Measurements from ENCODE around the gene TGM3.

Gene TGM3

DNA sequence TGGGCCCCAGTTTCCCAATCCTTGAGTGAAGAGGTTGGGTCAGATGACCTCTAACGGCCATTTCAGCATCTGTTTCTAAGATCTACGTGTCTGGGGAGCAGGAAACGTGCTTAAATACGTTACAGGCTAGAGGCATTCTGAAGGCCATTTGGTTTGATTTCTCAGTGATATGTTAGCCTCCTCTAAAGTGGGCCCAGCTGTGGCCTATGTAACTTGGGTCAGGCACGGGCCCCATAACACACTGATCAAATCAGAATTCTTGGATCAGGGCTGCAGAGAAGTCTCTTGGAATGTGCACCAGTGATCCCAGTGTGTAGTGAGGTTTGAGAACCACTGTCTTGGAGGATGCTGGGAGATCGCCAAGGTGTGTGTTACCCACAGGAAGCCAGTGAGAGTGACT lies 36.1 kb upstream of the TGM3 start:
- 69% methylated on average over 6 of the region's 6 CpGs for WGBS
- Histone ChIP-seq H4K91ac (ENCODE audit: low read length) (no peak overlapping the region), H3K4me3 (ENCODE audit: insufficient read depth in 1 of 2, low read depth in 1 of 2, low read length in 2 of 2) (no peak overlapping the region)

GRCh38 chr20:2260250-2260649 lies 35.6 kb upstream of the TGM3 start:
- Histone ChIP-seq H2BK15ac (ENCODE audit: low read depth, poor library complexity, severe bottlenecking) (no peak overlapping the region), H3K9ac (ENCODE audit: low read length) (no peak overlapping the region), H3K79me1 (replicated peaks; ENCODE audit: low read length, poor library complexity, severe bottlenecking) (no peaks in the 10 kb centered on the region), H3K36me3 (ENCODE audit: control insufficient read depth in 1 of 2, insufficient read depth in 2 of 2, low read depth in 1 of 2, low read length in 2 of 2) (no peaks in the 10 kb centered on the region), H3K18ac (ENCODE audit: low read depth in 1 of 2, low read length in 2 of 2) (no peak overlapping the region), H3K9me3 (ENCODE audit: control insufficient read depth, low read length) (no peaks in the 10 kb centered on the region), H3K4me1 (ENCODE audit: control insufficient read depth, insufficient read depth, low read depth, low read length) (no peaks in the 10 kb centered on the region), H2AFZ (ENCODE audit: low read depth, low read length) (no peak overlapping the region), H2BK12ac (ENCODE audit: low read length in 2 of 2) (no peak overlapping the region), H4K8ac (ENCODE audit: low read length) (no peak overlapping the region), H3K4me2 (ENCODE audit: low read length, poor library complexity, severe bottlenecking) (no peak overlapping the region), H3K4me3 (ENCODE audit: insufficient read depth in 1 of 2, low read depth in 1 of 2, low read length in 2 of 2) (no peak overlapping the region), H3K23ac (ENCODE audit: low read length in 2 of 2) (no peak overlapping the region), H2BK5ac (ENCODE audit: low read depth, low read length, poor library complexity, severe bottlenecking) (no peak overlapping the region), H4K91ac (ENCODE audit: low read length) (no peak overlapping the region), H2AK5ac (ENCODE audit: low read length, severe bottlenecking) (no peak overlapping the region), H3K14ac (ENCODE audit: low read length in 2 of 2) (no peak overlapping the region), H3K27ac (ENCODE audit: low read length, poor library complexity, severe bottlenecking) (no peak overlapping the region), H3K4ac (ENCODE audit: low read depth in 1 of 2, low read length in 2 of 2) (no peak overlapping the region), H2BK120ac (ENCODE audit: low read depth, low read length) (no peak overlapping the region), H3K27me3 (ENCODE audit: control insufficient read depth in 1 of 2, insufficient read depth in 1 of 2, low read length in 2 of 2) (peaks cover 0 to 7% of the 10 kb centered on the region in 2 experiments)
- no peak for DNase-seq
- WGBS: 72% methylated on average over 6 of the region's 9 CpGs

More for the DNA sequence above, 36.1 kb upstream of the TGM3 start:
- Histone ChIP-seq H2BK5ac (ENCODE audit: low read depth, low read length, poor library complexity, severe bottlenecking) (no peak overlapping the region), H3K4me2 (ENCODE audit: low read length, poor library complexity, severe bottlenecking) (no peak overlapping the region), H3K9me3 (ENCODE audit: control insufficient read depth, low read length) (no peaks in the 10 kb centered on the region), H3K27me3 (ENCODE audit: control insufficient read depth in 1 of 2, insufficient read depth in 1 of 2, low read length in 2 of 2) (peaks cover 0 to 7% of the 10 kb centered on the region in 2 experiments), H2AFZ (ENCODE audit: low read depth, low read length) (no peak overlapping the region), H3K4ac (ENCODE audit: low read depth in 1 of 2, low read length in 2 of 2) (no peak overlapping the region), H2AK5ac (ENCODE audit: low read length, severe bottlenecking) (no peak overlapping the region), H3K18ac (ENCODE audit: low read depth in 1 of 2, low read length in 2 of 2) (no peak overlapping the region), H3K79me1 (replicated peaks; ENCODE audit: low read length, poor library complexity, severe bottlenecking) (no peaks in the 10 kb centered on the region), H3K36me3 (ENCODE audit: control insufficient read depth in 1 of 2, insufficient read depth in 2 of 2, low read depth in 1 of 2, low read length in 2 of 2) (no peaks in the 10 kb centered on the region), H3K23ac (ENCODE audit: low read length in 2 of 2) (no peak overlapping the region), H3K4me1 (ENCODE audit: control insufficient read depth, insufficient read depth, low read depth, low read length) (no peaks in the 10 kb centered on the region), H2BK12ac (ENCODE audit: low read length in 2 of 2) (no peak overlapping the region), H3K9ac (ENCODE audit: low read length) (no peak overlapping the region), H4K8ac (ENCODE audit: low read length) (no peak overlapping the region), H2BK120ac (ENCODE audit: low read depth, low read length) (no peak overlapping the region), H3K14ac (ENCODE audit: low read length in 2 of 2) (no peak overlapping the region), H2BK15ac (ENCODE audit: low read depth, poor library complexity, severe bottlenecking) (no peak overlapping the region), H3K27ac (ENCODE audit: low read length, poor library complexity, severe bottlenecking) (no peak overlapping the region)
- DNase-seq: no peak

- H4K91ac ChIP-seq (ENCODE audit: low read length): no peak overlapping the region
- no peaks in the 10 kb centered on the region for H3K9me3 ChIP-seq (ENCODE audit: control insufficient read depth, low read length)
- H3K27me3 ChIP-seq (ENCODE audit: control insufficient read depth in 1 of 2, insufficient read depth in 1 of 2, low read length in 2 of 2): peaks cover 0 to 6% of the 10 kb centered on the region in 2 experiments
- H3K79me1 ChIP-seq (replicated peaks; ENCODE audit: low read length, poor library complexity, severe bottlenecking): no peaks in the 10 kb centered on the region
- no peak overlapping the region for H3K9ac ChIP-seq (ENCODE audit: low read length)
- H3K4me1 ChIP-seq (ENCODE audit: control insufficient read depth, insufficient read depth, low read depth, low read length): no peaks in the 10 kb centered on the region
- H3K4me3 ChIP-seq (ENCODE audit: insufficient read depth in 1 of 2, low read depth in 1 of 2, low read length in 2 of 2): no peak overlapping the region
- H3K14ac ChIP-seq (ENCODE audit: low read length in 2 of 2): no peak overlapping the region
- H2BK5ac ChIP-seq (ENCODE audit: low read depth, low read length, poor library complexity, severe bottlenecking): no peak overlapping the region
- no peak for DNase-seq
- H3K27ac ChIP-seq (ENCODE audit: low read length, poor library complexity, severe bottlenecking): no peak overlapping the region
- no peak overlapping the region for H3K18ac ChIP-seq (ENCODE audit: low read depth in 1 of 2, low read length in 2 of 2)
- no peak overlapping the region for H3K4me2 ChIP-seq (ENCODE audit: low read length, poor library complexity, severe bottlenecking)
- no peak overlapping the region for H2BK12ac ChIP-seq (ENCODE audit: low read length in 2 of 2)
- H3K4ac ChIP-seq (ENCODE audit: low read depth in 1 of 2, low read length in 2 of 2): no peak overlapping the region
- no peak overlapping the region for H2AFZ ChIP-seq (ENCODE audit: low read depth, low read length)
- 64% methylated on average over 8 of the region's 8 CpGs for WGBS
- H4K8ac ChIP-seq (ENCODE audit: low read length): no peak overlapping the region
- no peak overlapping the region for H2AK5ac ChIP-seq (ENCODE audit: low read length, severe bottlenecking)
- no peak overlapping the region for H2BK120ac ChIP-seq (ENCODE audit: low read depth, low read length)
- no peaks in the 10 kb centered on the region for H3K36me3 ChIP-seq (ENCODE audit: control insufficient read depth in 1 of 2, insufficient read depth in 2 of 2, low read depth in 1 of 2, low read length in 2 of 2)
- no peak overlapping the region for H2BK15ac ChIP-seq (ENCODE audit: low read depth, poor library complexity, severe bottlenecking)
- H3K23ac ChIP-seq (ENCODE audit: low read length in 2 of 2): no peak overlapping the region
Observed at GRCh38 chr20:2261046-2261485, 34.7 kb upstream of the TGM3 start.

DNA sequence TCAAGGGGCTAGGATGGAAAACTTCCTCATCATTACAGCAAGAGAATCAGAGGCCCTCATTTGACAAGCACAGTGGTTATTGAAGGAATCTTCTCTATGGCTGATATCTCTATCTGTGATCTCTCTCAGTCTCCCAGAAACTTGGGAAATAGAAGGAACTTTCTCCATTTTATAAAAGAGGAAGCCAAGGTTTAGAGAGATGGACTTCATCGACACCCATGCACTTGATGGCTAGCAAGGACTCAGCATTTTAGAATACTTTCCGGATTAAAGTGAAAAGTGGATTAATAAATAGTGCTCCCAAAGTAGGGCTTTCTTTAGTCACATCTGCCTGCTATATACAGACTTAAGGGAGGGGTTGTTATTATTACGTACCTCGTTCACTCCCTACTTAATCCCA lies 34.2 kb upstream of the TGM3 start:
- H2AK5ac ChIP-seq (ENCODE audit: low read length, severe bottlenecking): no peak overlapping the region
- H3K18ac ChIP-seq (ENCODE audit: low read depth in 1 of 2, low read length in 2 of 2): no peak overlapping the region
- no peak overlapping the region for H3K4me2 ChIP-seq (ENCODE audit: low read length, poor library complexity, severe bottlenecking)
- no peak for DNase-seq
- no peak overlapping the region for H4K91ac ChIP-seq (ENCODE audit: low read length)
- peaks cover 0 to 4% of the 10 kb centered on the region in 2 experiments for H3K27me3 ChIP-seq (ENCODE audit: control insufficient read depth in 1 of 2, insufficient read depth in 1 of 2, low read length in 2 of 2)
- H2BK15ac ChIP-seq (ENCODE audit: low read depth, poor library complexity, severe bottlenecking): no peak overlapping the region
- no peak overlapping the region for H3K4ac ChIP-seq (ENCODE audit: low read depth in 1 of 2, low read length in 2 of 2)
- no peaks in the 10 kb centered on the region for H3K79me1 ChIP-seq (replicated peaks; ENCODE audit: low read length, poor library complexity, severe bottlenecking)
- H3K9me3 ChIP-seq (ENCODE audit: control insufficient read depth, low read length): no peaks in the 10 kb centered on the region
- H3K14ac ChIP-seq (ENCODE audit: low read length in 2 of 2): no peak overlapping the region
- no peak overlapping the region for H3K27ac ChIP-seq (ENCODE audit: low read length, poor library complexity, severe bottlenecking)
- H2AFZ ChIP-seq (ENCODE audit: low read depth, low read length): no peak overlapping the region
- H4K8ac ChIP-seq (ENCODE audit: low read length): no peak overlapping the region
- no peak overlapping the region for H3K9ac ChIP-seq (ENCODE audit: low read length)
- H3K23ac ChIP-seq (ENCODE audit: low read length in 2 of 2): no peak overlapping the region
- H2BK12ac ChIP-seq (ENCODE audit: low read length in 2 of 2): no peak overlapping the region
- H2BK120ac ChIP-seq (ENCODE audit: low read depth, low read length): no peak overlapping the region
- no peak overlapping the region for H2BK5ac ChIP-seq (ENCODE audit: low read depth, low read length, poor library complexity, severe bottlenecking)
- no peak overlapping the region for H3K4me3 ChIP-seq (ENCODE audit: insufficient read depth in 1 of 2, low read depth in 1 of 2, low read length in 2 of 2)
- H3K4me1 ChIP-seq (ENCODE audit: control insufficient read depth, insufficient read depth, low read depth, low read length): no peaks in the 10 kb centered on the region
- no peaks in the 10 kb centered on the region for H3K36me3 ChIP-seq (ENCODE audit: control insufficient read depth in 1 of 2, insufficient read depth in 2 of 2, low read depth in 1 of 2, low read length in 2 of 2)
- WGBS: 100% methylated on average over 2 of the region's 4 CpGs

Data from mesenchymal stem cell (in vitro differentiated cells and primary cell).